GM12892 (cell line): ENCODE data around the gene FAM47E.

ENCODE experiments used
- POLR2A ChIP-seq: IDR thresholded peaks from 2 replicates; pipeline ENCODE4 v1.6.1; 2011; ENCODE audit warnings: low read depth, low read length, control low read depth
- POLR2AphosphoS5 ChIP-seq: IDR thresholded peaks from 2 replicates; pipeline ENCODE4 v1.6.1; 2011; ENCODE audit warnings: low read depth, low read length, control low read depth
- TAF1 ChIP-seq: IDR thresholded peaks from 2 replicates; pipeline ENCODE4 v1.6.1; 2011; ENCODE audit warnings: low read depth, mild to moderate bottlenecking, control low read depth, low read length, borderline replicate concordance

GRCh38 chr4:76283900-76284299, 32.4 kb downstream of the FAM47E start:
- TF ChIP-seq POLR2A (no peak), POLR2AphosphoS5 (no peak), TAF1 (no peak)
